AG09309 (cell line): ENCODE results near the gene TCF20.

ENCODE experiments used
- DNase-seq: peaks from one replicate; pipeline ENCODE4 v3.0.0-alpha.2; 2010; ENCODE audit warnings: low read depth
- H3K4me3 ChIP-seq: 2 replicates; pipeline ENCODE4 v1.5.1; 2011; ENCODE audit warnings: mild to moderate bottlenecking, low read depth, low read length, moderate library complexity; ENCODE audit not compliant: control insufficient read depth
- CTCF ChIP-seq: IDR thresholded peaks from 2 replicates; pipeline ENCODE4 v1.5.1; 2011; ENCODE audit warnings: mild to moderate bottlenecking, low read depth, low read length, inconsistent platforms; ENCODE audit not compliant: insufficient read depth, control insufficient read depth; ENCODE audit errors: missing control alignments

Gene TCF20

GRCh38 chr22:42265321-42265720 lies 5.1 kb downstream of the TCF20 start:
- no peak for DNase-seq
- no peak for TF ChIP-seq CTCF
- H3K4me3 ChIP-seq: no peak overlapping the region

DNA sequence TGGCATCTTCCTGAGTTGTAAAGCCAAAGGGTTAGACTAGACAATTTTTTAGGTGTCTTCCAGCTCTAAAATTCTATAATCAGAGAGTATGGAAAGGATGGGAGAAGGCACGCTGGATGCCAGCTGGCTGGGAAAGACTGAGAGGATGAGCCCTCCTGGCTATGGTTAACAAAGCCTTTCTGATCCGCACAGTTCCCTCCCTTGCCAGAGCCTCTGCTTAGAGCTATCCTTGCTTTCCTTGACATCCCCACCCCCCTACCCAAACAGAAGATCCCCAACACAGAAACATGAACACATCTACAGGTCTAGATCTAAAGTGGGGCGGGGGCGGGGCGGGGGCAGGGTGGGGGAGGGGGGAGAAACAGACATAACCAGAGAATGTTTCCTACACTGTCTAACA lies 6.5 kb downstream of the TCF20 start:
- no peak for DNase-seq
- no peak overlapping the region for H3K4me3 ChIP-seq
- TF ChIP-seq CTCF: no peak

DNA sequence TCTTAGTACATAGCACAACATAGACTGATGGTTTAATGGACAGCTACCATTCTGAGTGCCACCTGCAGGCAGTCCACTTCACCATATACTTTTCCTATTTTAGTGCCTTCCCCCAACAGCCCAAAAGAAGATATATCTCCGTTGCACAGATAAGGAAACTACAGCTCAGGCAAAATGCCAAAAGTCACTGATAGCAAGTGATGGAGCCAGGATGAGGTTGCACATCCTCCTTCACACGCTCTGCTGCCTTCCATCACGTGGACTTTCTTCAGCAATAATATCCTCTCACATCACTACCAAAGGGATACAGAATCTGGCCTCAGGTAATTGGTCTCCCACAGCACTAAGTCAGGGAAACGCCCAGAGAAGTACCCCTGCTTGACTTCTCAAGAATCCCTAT lies 7.5 kb downstream of the TCF20 start:
- DNase-seq: no peak
- TF ChIP-seq CTCF: no peak
- no peak overlapping the region for H3K4me3 ChIP-seq

DNA sequence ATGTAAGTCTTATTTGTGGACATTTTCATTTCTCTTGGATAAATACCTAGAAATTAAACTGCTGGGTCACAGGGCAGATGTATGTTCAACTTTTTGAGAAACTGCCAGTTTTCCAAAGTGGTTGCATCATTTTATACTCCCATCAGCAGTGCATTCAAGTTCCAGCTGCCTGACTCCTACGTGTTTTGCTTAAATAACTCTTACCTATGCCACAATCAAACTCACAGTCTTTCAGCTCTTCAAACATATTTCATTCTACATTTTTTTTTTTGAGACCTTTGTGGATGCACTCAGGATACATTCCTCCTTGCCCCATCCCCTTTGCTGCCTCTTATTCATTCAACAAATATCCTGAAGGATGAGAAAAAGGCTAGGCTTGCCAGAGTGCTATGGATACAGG lies 9.2 kb downstream of the TCF20 start:
- no peak for TF ChIP-seq CTCF
- H3K4me3 ChIP-seq: no peak overlapping the region
- DNase-seq: no peak

DNA sequence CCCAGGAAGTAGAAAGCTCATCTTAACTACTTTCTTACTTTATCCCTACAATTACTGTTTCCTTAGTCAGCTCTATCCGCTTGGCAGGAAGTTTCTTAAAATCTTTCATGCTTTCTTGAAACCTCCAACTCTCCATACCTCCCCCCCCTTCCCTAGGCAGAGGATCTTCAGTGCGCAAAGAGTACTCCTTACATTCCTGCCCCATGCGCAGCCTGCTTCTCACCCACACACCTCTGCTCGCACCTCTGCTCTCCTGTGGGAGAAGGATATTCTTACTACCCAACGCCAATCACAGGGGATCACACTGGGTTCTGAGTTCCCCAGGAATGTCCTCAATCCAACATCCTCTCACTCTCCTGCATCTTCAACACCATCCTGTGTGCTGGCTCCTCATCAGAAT lies 12.3 kb downstream of the TCF20 start:
- TF ChIP-seq CTCF: no peak

DNA sequence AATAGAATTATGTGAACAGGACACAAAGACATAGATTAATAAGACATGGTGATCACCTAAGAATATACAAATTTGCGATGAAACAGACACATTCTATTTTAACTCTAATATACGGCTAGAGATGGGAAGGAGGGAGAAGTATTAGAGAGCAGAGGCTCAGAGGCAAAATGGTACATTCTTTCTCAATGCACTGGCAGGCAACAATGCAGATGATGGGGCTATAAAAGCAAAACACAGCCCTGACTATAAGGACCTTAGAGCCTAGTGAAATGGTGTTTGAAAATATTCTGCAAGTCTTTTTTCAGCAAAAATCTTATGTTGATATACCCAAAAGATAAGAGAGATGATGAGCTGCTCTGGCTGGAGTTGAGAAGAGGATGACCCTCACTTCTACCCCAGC lies 13.1 kb downstream of the TCF20 start:
- DNase-seq: no peak
- H3K4me3 ChIP-seq: no peak overlapping the region
- no peak for TF ChIP-seq CTCF

More for the DNA sequence above, 12.3 kb downstream of the TCF20 start:
- no peak overlapping the region for H3K4me3 ChIP-seq
- DNase-seq: no peak

- no peak overlapping the region for H3K4me3 ChIP-seq
- DNase-seq: no peak
- TF ChIP-seq CTCF: no peak
Measured at GRCh38 chr22:42256930-42257329, 13.5 kb downstream of the TCF20 start.
